Gastroesophageal sphincter (tissue), 4 donors: ENCODE data around the gene SH3RF2. TPM values are rescaled to one million over a fixed set of nuclear protein-coding genes. Genes with fewer than 3 reads are reported as not detected.

Source experiments
- ATAC-seq: fragments of 150-250 bp; one replicate; pipeline ENCODE4 v1.9.1; 2016; ENCODE audit warnings: mild to moderate bottlenecking, moderate library complexity
- H3K27ac ChIP-seq, 4 donors: fragments of 200-600 bp; sonication (generic) in 3 of 4; 1 replicate in 3 of 4; 2 replicates in 1 of 4; pipeline ENCODE4 v1.5.1; 2016 to 2019
- H3K27me3 ChIP-seq: fragments of 200-600 bp; sonication (generic); one replicate; pipeline ENCODE4 v1.5.1; 2019
- H3K36me3 ChIP-seq, 2 donors: fragments of 200-600 bp; sonication (generic); one replicate each; pipeline ENCODE4 v1.5.1; 2019; ENCODE audit warnings: control low read depth in 1 of 2
- H3K4me1 ChIP-seq, 3 donors: fragments of 200-600 bp; sonication (generic); 1 replicate in 2 of 3; 2 replicates in 1 of 3; pipeline ENCODE4 v1.5.1; 2016 to 2019; ENCODE audit warnings: control low read depth in 2 of 3
- H3K4me3 ChIP-seq, 2 donors: fragments of 200-600 bp; sonication (generic); one replicate each; pipeline ENCODE4 v1.5.1; 2019; ENCODE audit warnings: mild to moderate bottlenecking in 1 of 2, moderate library complexity in 1 of 2
- H3K9me3 ChIP-seq, 3 donors: fragments of 200-600 bp; sonication (generic); one replicate each; pipeline ENCODE4 v1.5.1; 2017 to 2019; ENCODE audit warnings: control low read depth in 2 of 3
- EP300 ChIP-seq: sonication (generic); formaldehyde crosslinking; IDR thresholded peaks from one replicate; pipeline ENCODE4 v1.6.1; 2017; ENCODE audit warnings: antibody characterized with exemption, mild to moderate bottlenecking
- POLR2A ChIP-seq, 2 donors: fragments of 450-650 bp; IDR thresholded peaks; one replicate each; pipeline ENCODE4 v1.6.1; 2017; ENCODE audit warnings: antibody characterized with exemption in 2 of 2, mild to moderate bottlenecking in 2 of 2, moderate library complexity in 1 of 2
- POLR2AphosphoS5 ChIP-seq: sonication (generic); formaldehyde crosslinking; IDR thresholded peaks from one replicate; pipeline ENCODE4 v1.6.1; 2017; ENCODE audit warnings: antibody characterized with exemption
- WGBS, 2 donors: methylation state at CpG; one replicate each; pipeline ENCODE4 v1.1.5; 2018; ENCODE audit warnings: low coverage in 1 of 2; 5-methylcytosine and 5-hydroxymethylcytosine counted together
- total RNA-seq, 4 donors: library from RNA; depleted of rRNA; stranded (reverse); fragments of >200 nt; gene quantifications; one replicate each; pipeline ENCODE4 v1.1.0, GENCODE V29; 2016
- TF ChIP-seq, protein P1 (sequence below), 4 experiments: fragments of 200-600 bp in 2 of 4; fragments of 450-650 bp in 2 of 4; sonication (generic) in 1 of 4; IDR thresholded peaks; one replicate each; pipeline ENCODE4 v1.5.1; 2017 to 2019; ENCODE audit warnings: antibody characterized with exemption in 4 of 4, mild to moderate bottlenecking in 2 of 4, moderate library complexity in 2 of 4

SH3RF2 gene
- total RNA-seq, 4 donors from 2014 or later: 0.27 to 5.2 (median 1.0) TPM

DNA sequence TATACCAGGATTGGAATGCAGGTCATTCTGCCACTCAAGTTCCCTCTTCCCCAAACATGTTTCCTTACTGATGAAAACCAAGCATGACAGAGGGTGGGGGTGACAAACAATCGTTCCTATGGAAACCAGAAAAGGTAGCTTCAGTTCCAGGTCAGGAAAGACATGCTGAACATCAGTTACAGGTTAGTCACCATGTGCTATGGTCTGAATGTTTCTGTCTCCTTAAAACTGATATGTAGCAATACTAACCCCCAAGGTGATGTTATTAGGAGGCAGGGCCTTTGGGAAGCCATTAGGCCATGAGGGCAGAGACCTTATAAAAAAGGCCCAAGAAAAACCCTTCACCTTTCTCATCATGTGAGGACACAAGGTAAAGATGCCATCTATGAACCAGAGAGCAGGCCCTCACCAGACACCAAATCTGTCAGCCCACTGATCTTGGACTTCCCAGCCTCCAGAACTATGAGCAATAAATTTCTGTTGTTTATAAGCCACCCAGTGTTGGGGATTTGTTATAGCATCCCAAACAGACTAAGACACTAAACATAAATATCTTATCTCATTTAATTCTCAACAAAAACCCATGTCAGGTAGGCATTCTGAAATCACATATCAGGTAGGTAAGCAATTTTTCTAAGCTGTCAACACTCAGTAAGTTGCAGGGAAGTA, 15.7 kb upstream of the SH3RF2 start:
- TF ChIP-seq EP300: no peak
- TF ChIP-seq POLR2A (IDR thresholded peaks at IDR 0.05): no peak
- TF ChIP-seq POLR2AphosphoS5: no peak
- TF ChIP-seq, protein P1, sequence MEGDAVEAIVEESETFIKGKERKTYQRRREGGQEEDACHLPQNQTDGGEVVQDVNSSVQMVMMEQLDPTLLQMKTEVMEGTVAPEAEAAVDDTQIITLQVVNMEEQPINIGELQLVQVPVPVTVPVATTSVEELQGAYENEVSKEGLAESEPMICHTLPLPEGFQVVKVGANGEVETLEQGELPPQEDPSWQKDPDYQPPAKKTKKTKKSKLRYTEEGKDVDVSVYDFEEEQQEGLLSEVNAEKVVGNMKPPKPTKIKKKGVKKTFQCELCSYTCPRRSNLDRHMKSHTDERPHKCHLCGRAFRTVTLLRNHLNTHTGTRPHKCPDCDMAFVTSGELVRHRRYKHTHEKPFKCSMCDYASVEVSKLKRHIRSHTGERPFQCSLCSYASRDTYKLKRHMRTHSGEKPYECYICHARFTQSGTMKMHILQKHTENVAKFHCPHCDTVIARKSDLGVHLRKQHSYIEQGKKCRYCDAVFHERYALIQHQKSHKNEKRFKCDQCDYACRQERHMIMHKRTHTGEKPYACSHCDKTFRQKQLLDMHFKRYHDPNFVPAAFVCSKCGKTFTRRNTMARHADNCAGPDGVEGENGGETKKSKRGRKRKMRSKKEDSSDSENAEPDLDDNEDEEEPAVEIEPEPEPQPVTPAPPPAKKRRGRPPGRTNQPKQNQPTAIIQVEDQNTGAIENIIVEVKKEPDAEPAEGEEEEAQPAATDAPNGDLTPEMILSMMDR (IDR thresholded peaks at IDR 0.05): no peak
- Histone ChIP-seq H3K9me3 (no peaks in the 10 kb centered on the region), H3K4me1 (peaks cover 0 to 10% (median 5%) of the 10 kb centered on the region in 3 donors), H3K27me3 (no peaks in the 10 kb centered on the region), H3K27ac (no peak overlapping the region), H3K4me3 (no peak overlapping the region), H3K36me3 (no peaks in the 10 kb centered on the region)
- ATAC-seq: no peak
- WGBS, 2 donors: 86% methylated on average over 1 of the region's 1 CpG; no CpG with 5 or more reads in 1 of the 2 donors

DNA sequence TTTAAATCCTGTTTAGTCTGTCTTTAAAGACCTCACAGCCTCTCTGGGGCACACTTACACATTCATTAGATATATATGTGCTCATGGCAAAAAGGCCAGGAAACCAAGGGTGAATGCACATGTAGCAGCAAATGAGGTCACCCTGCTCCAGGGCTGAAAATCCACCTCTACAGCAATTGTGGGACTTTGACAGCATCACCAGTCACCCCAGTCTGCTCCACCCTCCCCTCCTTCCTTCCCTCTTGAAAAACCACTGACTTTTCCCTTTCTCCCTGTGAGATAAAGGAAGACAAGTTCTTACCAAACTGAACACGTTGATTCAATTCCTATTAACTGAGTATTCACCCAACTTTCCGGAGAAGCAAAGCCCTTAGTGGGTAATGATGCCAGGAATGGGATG, 15.2 kb upstream of the SH3RF2 start:
- TF ChIP-seq POLR2A (IDR thresholded peaks at IDR 0.05) (no peak), EP300 (no peak), POLR2AphosphoS5 (no peak)
- TF ChIP-seq, protein P1 (IDR thresholded peaks at IDR 0.05): no peak

DNA sequence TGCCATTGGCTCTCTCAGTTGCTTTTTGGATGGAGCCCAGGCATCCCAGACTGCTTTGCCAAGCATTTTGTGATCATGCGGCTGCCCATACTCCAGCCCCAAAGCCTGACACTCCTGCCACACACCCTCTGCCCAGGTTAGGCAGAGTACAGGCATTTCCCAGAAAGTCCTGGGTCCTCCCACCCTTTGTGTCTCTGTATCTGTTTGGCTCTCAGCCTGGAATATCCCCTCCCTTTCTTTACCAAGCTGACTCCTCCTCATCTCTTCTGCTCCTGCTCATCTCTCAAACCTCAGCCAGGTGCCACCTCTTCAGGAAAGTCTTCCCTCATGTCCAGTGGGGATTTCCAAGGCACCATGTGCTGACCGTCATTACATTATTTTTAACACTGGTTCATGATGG, 14.3 kb upstream of the SH3RF2 start:
- no peaks in the 10 kb centered on the region for H3K27me3 ChIP-seq
- no peaks in the 10 kb centered on the region for H3K36me3 ChIP-seq
- ATAC-seq: no peak
- TF ChIP-seq POLR2AphosphoS5 (no peak), POLR2A (IDR thresholded peaks at IDR 0.05) (no peak), EP300 (no peak)
- TF ChIP-seq, protein P1 (IDR thresholded peaks at IDR 0.05): no peak
- no peak overlapping the region for H3K27ac ChIP-seq
- 71 to 89% methylated on average over 1 of the region's 2 CpGs for WGBS, 2 donors
- peaks cover 0 to 16% (median 5%) of the 10 kb centered on the region in 3 donors for H3K4me1 ChIP-seq
- no peak overlapping the region for H3K4me3 ChIP-seq
- no peaks in the 10 kb centered on the region for H3K9me3 ChIP-seq

More for the DNA sequence above, 15.2 kb upstream of the SH3RF2 start:
- Histone ChIP-seq H3K27me3 (no peaks in the 10 kb centered on the region), H3K36me3 (no peaks in the 10 kb centered on the region), H3K9me3 (no peaks in the 10 kb centered on the region), H3K4me1 (peaks cover 0 to 16% (median 5%) of the 10 kb centered on the region in 3 donors), H3K27ac (no peak overlapping the region), H3K4me3 (no peak overlapping the region)
- WGBS, 2 donors: 82 to 89% methylated on average over 2 of the region's 2 CpGs
- ATAC-seq: no peak

DNA sequence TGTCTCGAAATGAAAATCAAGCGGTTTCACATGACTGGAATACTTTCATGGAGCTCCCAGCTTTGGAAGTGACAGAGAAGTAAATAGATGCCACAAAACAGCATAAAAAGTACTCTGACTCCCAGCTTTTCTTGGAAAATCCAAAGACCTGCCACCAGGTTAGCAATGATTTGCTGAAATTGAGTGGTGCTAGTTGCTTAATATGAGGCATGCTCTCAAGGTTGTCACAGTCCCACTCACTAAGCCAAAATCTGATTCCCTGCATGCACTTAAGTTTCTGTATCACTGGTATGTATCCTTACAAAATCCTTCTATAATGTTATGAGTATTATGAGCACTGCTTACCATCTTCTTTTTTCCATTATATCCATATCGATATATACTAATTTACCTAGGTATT, 13.0 kb upstream of the SH3RF2 start:
- no peak overlapping the region for H3K27ac ChIP-seq
- H3K4me1 ChIP-seq: peaks cover 0 to 16% (median 5%) of the 10 kb centered on the region in 3 donors
- 92 to 98% methylated on average over 1 to 3 of the region's 3 CpGs for WGBS, 2 donors

More for the DNA sequence above, 13.0 kb upstream of the SH3RF2 start:
- H3K27me3 ChIP-seq: no peaks in the 10 kb centered on the region
- ATAC-seq: no peak
- no peaks in the 10 kb centered on the region for H3K36me3 ChIP-seq
- TF ChIP-seq POLR2AphosphoS5 (no peak), EP300 (no peak), POLR2A (IDR thresholded peaks at IDR 0.05) (no peak)
- TF ChIP-seq, protein P1 (IDR thresholded peaks at IDR 0.05): no peak
- H3K4me3 ChIP-seq: no peak overlapping the region
- no peaks in the 10 kb centered on the region for H3K9me3 ChIP-seq
